ENCODE data around the gene ATP8B4.

ATP8B4 gene

GRCh38 chr15:50131617-50132016 lies 12.6 kb upstream of the ATP8B4 start:
- DNase-seq (no peak), ATAC-seq (no peak)
- peaks cover 18% of the 10 kb centered on the region for H3K9me3 Mint-ChIP-seq
- no peak overlapping the region for H3K27ac Mint-ChIP-seq
- peaks cover 6% of the 10 kb centered on the region for H3K27me3 Mint-ChIP-seq
- peaks cover 44% of the 10 kb centered on the region for H3K4me1 Mint-ChIP-seq
- H3K36me3 Mint-ChIP-seq (ENCODE audit: low read depth) = peaks cover 7% of the 10 kb centered on the region
- H3K4me3 Mint-ChIP-seq = no peak overlapping the region

- peaks cover 41% of the 10 kb centered on the region for H3K4me1 Mint-ChIP-seq
- no peak for ATAC-seq
- H3K27me3 Mint-ChIP-seq = peaks cover 6% of the 10 kb centered on the region
- H3K27ac Mint-ChIP-seq = no peak overlapping the region
- peaks cover 11% of the 10 kb centered on the region for H3K36me3 Mint-ChIP-seq (ENCODE audit: low read depth)
- H3K9me3 Mint-ChIP-seq = peaks cover 27% of the 10 kb centered on the region
- DNase-seq = no peak
- no peak overlapping the region for H3K4me3 Mint-ChIP-seq
Measured at GRCh38 chr15:50128266-50128665, 9.2 kb upstream of the ATP8B4 start.

- no peak overlapping the region for H3K27ac Mint-ChIP-seq
- peaks cover 37% of the 10 kb centered on the region for H3K4me1 Mint-ChIP-seq
- peaks cover 22% of the 10 kb centered on the region for H3K9me3 Mint-ChIP-seq
- no peak for ATAC-seq
- no peak for DNase-seq
- H3K27me3 Mint-ChIP-seq = peaks cover 6% of the 10 kb centered on the region
- H3K36me3 Mint-ChIP-seq (ENCODE audit: low read depth) = peaks cover 6% of the 10 kb centered on the region
- no peak overlapping the region for H3K4me3 Mint-ChIP-seq
Measured at GRCh38 chr15:50127255-50127777, 8.3 kb upstream of the ATP8B4 start.

GRCh38 chr15:50126072-50126471 lies 7.0 kb upstream of the ATP8B4 start:
- ATAC-seq (no peak), DNase-seq (no peak)
- peaks cover 4% of the 10 kb centered on the region for H3K36me3 Mint-ChIP-seq (ENCODE audit: low read depth)
- H3K27ac Mint-ChIP-seq = no peak overlapping the region
- H3K27me3 Mint-ChIP-seq = peaks cover 6% of the 10 kb centered on the region
- no peak overlapping the region for H3K4me3 Mint-ChIP-seq
- peaks cover 37% of the 10 kb centered on the region for H3K4me1 Mint-ChIP-seq
- peaks cover 18% of the 10 kb centered on the region for H3K9me3 Mint-ChIP-seq

- peak; percentile 64 for ATAC-seq
- H3K9me3 Mint-ChIP-seq = peaks cover 14% of the 10 kb centered on the region
- peaks cover 4% of the 10 kb centered on the region for H3K36me3 Mint-ChIP-seq (ENCODE audit: low read depth)
- peaks cover 37% of the 10 kb centered on the region for H3K4me1 Mint-ChIP-seq
- no peak overlapping the region for H3K4me3 Mint-ChIP-seq
- H3K27me3 Mint-ChIP-seq = peaks cover 6% of the 10 kb centered on the region
- peak overlapping the region; percentile 51 for H3K27ac Mint-ChIP-seq
- DNase-seq = no peak
Measured at GRCh38 chr15:50124631-50125030, 5.6 kb upstream of the ATP8B4 start.

- no peak overlapping the region for H3K4me3 Mint-ChIP-seq
- ATAC-seq = peak; percentile 58
- no peak for DNase-seq
- H3K27me3 Mint-ChIP-seq = peaks cover 4% of the 10 kb centered on the region
- H3K4me1 Mint-ChIP-seq = peaks cover 40% of the 10 kb centered on the region
- peak overlapping the region; percentile 70 for H3K27ac Mint-ChIP-seq
- H3K36me3 Mint-ChIP-seq (ENCODE audit: low read depth) = peaks cover 4% of the 10 kb centered on the region
- H3K9me3 Mint-ChIP-seq = peaks cover 10% of the 10 kb centered on the region
Measured at GRCh38 chr15:50123861-50124557, 5.0 kb upstream of the ATP8B4 start.

GRCh38 chr15:50120729-50121128 lies 1.7 kb upstream of the ATP8B4 start:
- Mint-ChIP-seq H3K27ac (no peak overlapping the region), H3K4me3 (no peak overlapping the region), H3K36me3 (ENCODE audit: low read depth) (peaks cover 11% of the 10 kb centered on the region), H3K4me1 (peaks cover 47% of the 10 kb centered on the region), H3K9me3 (peaks cover 19% of the 10 kb centered on the region), H3K27me3 (peaks cover 10% of the 10 kb centered on the region)
- ATAC-seq = no peak
- no peak for DNase-seq

GRCh38 chr15:50117431-50118027 lies 1.5 kb downstream of the ATP8B4 start:
- peaks cover 10% of the 10 kb centered on the region for H3K9me3 Mint-ChIP-seq
- peaks cover 27% of the 10 kb centered on the region for H3K4me1 Mint-ChIP-seq
- DNase-seq = no peak
- peaks cover 10% of the 10 kb centered on the region for H3K36me3 Mint-ChIP-seq (ENCODE audit: low read depth)
- H3K4me3 Mint-ChIP-seq = peak overlapping the region; percentile 79
- no peak for ATAC-seq
- no peak overlapping the region for H3K27ac Mint-ChIP-seq
- peaks cover 22% of the 10 kb centered on the region for H3K27me3 Mint-ChIP-seq

- peak overlapping the region; percentile 34 for H3K4me3 Mint-ChIP-seq
- peaks cover 27% of the 10 kb centered on the region for H3K27me3 Mint-ChIP-seq
- peak; percentile 56 for ATAC-seq
- H3K4me1 Mint-ChIP-seq = peaks cover 27% of the 10 kb centered on the region
- peak overlapping the region; percentile 9 for H3K27ac Mint-ChIP-seq
- peaks cover 10% of the 10 kb centered on the region for H3K36me3 Mint-ChIP-seq (ENCODE audit: low read depth)
- peaks cover 10% of the 10 kb centered on the region for H3K9me3 Mint-ChIP-seq
- peak; percentile 32 for DNase-seq
Measured at GRCh38 chr15:50116477-50116876, 2.6 kb downstream of the ATP8B4 start.

GRCh38 chr15:50113992-50114780 lies 4.8 kb downstream of the ATP8B4 start:
- DNase-seq (no peak), ATAC-seq (no peak)
- H3K4me3 Mint-ChIP-seq = no peak overlapping the region
- peaks cover 10% of the 10 kb centered on the region for H3K36me3 Mint-ChIP-seq (ENCODE audit: low read depth)
- H3K9me3 Mint-ChIP-seq = peaks cover 10% of the 10 kb centered on the region
- H3K27ac Mint-ChIP-seq = no peak overlapping the region
- peaks cover 36% of the 10 kb centered on the region for H3K27me3 Mint-ChIP-seq
- H3K4me1 Mint-ChIP-seq = peaks cover 34% of the 10 kb centered on the region

GRCh38 chr15:50113187-50113505 lies 5.9 kb downstream of the ATP8B4 start:
- Mint-ChIP-seq H3K27ac (no peak overlapping the region), H3K36me3 (ENCODE audit: low read depth) (peaks cover 13% of the 10 kb centered on the region), H3K9me3 (peaks cover 10% of the 10 kb centered on the region), H3K27me3 (peaks cover 36% of the 10 kb centered on the region), H3K4me3 (no peak overlapping the region), H3K4me1 (peaks cover 35% of the 10 kb centered on the region)
- no peak for ATAC-seq
- DNase-seq = no peak

- H3K36me3 Mint-ChIP-seq (ENCODE audit: low read depth) = peaks cover 10% of the 10 kb centered on the region
- peaks cover 38% of the 10 kb centered on the region for H3K4me1 Mint-ChIP-seq
- no peak overlapping the region for H3K27ac Mint-ChIP-seq
- no peak for DNase-seq
- H3K9me3 Mint-ChIP-seq = peaks cover 7% of the 10 kb centered on the region
- peaks cover 34% of the 10 kb centered on the region for H3K27me3 Mint-ChIP-seq
- ATAC-seq = no peak
- H3K4me3 Mint-ChIP-seq = no peak overlapping the region
Measured at GRCh38 chr15:50112488-50113186, 6.4 kb downstream of the ATP8B4 start.

GRCh38 chr15:50110285-50110684 lies 8.7 kb downstream of the ATP8B4 start:
- ATAC-seq = no peak
- H3K4me1 Mint-ChIP-seq = peaks cover 40% of the 10 kb centered on the region
- H3K36me3 Mint-ChIP-seq (ENCODE audit: low read depth) = peaks cover 3% of the 10 kb centered on the region
- H3K27me3 Mint-ChIP-seq = peaks cover 29% of the 10 kb centered on the region
- H3K4me3 Mint-ChIP-seq = no peak overlapping the region
- no peaks in the 10 kb centered on the region for H3K9me3 Mint-ChIP-seq
- DNase-seq = no peak
- H3K27ac Mint-ChIP-seq = no peak overlapping the region
